Activated gamma-delta T cell (primary cell): ENCODE results near the gene RPS13.
"Not testable (repeated sequence)": the region's sequence is repeated elsewhere in the genome, so short reads cannot be mapped to it uniquely, and the experiment has no call there.

Experiments used
- DNase-seq: peaks from one replicate; lab custom pipeline; 2025; lab: John Stamatoyannopoulos, UW

Gene RPS13

GRCh38 chr11:17036666-17037658, 40.5 kb downstream of the RPS13 start:
- DNase-seq = no peak

- not testable (repeated sequence) for DNase-seq
These were observed 43.4 kb downstream of the RPS13 start for GRCh38 chr11:17034027-17034426.

- DNase-seq = no peak
These were observed 50.9 kb downstream of the RPS13 start for GRCh38 chr11:17026487-17027082.

GRCh38 chr11:17024924-17025323, 52.5 kb downstream of the RPS13 start:
- no peak for DNase-seq
